Measurements from ENCODE around the gene APOL2.
A peak's percentile ranks its signal among the peaks of the same experiment; 100 is the strongest.
"Not testable (repeated sequence)": the region's sequence is repeated elsewhere in the genome, so short reads cannot be mapped to it uniquely, and the experiment has no call there.

Gene APOL2

GRCh38 chr22:36196254-36197064, 42.9 kb downstream of the APOL2 start:
- no peak for DNase-seq

GRCh38 chr22:36194971-36195370, 44.4 kb downstream of the APOL2 start:
- peak; percentile 47 for DNase-seq

- no peak for DNase-seq
These were observed 44.9 kb downstream of the APOL2 start for GRCh38 chr22:36194385-36194784.

- DNase-seq: no peak
These were observed 45.8 kb downstream of the APOL2 start for GRCh38 chr22:36193577-36193976.

- DNase-seq: no peak
These were observed 46.2 kb downstream of the APOL2 start for GRCh38 chr22:36193171-36193570.

GRCh38 chr22:36192542-36192941, 46.8 kb downstream of the APOL2 start:
- DNase-seq: no peak

GRCh38 chr22:36191106-36191836, 48.1 kb downstream of the APOL2 start:
- no peak for DNase-seq

- not testable (repeated sequence) for DNase-seq
These were observed 51.5 kb downstream of the APOL2 start for GRCh38 chr22:36187862-36188261.

- no peak for DNase-seq
These were observed 53.3 kb downstream of the APOL2 start for GRCh38 chr22:36185828-36186624.

- DNase-seq: no peak
These were observed 54.8 kb downstream of the APOL2 start for GRCh38 chr22:36184433-36185025.

- no peak for DNase-seq
These were observed 55.9 kb downstream of the APOL2 start for GRCh38 chr22:36183446-36183845.

GRCh38 chr22:36182857-36183256, 56.5 kb downstream of the APOL2 start:
- no peak for DNase-seq

GRCh38 chr22:36182056-36182455, 57.3 kb downstream of the APOL2 start:
- no peak for DNase-seq

GRCh38 chr22:36180928-36181327, 58.4 kb downstream of the APOL2 start:
- no peak for DNase-seq

GRCh38 chr22:36180038-36180880, 59.1 kb downstream of the APOL2 start:
- DNase-seq: peak; percentile 66

- DNase-seq: no peak
These were observed 62.2 kb downstream of the APOL2 start for GRCh38 chr22:36177160-36177559.

Data from DMS53 (cell line).